OCI-LY1 (cell line): ENCODE results near the gene RASIP1.

Experiments used
- H2AFZ ChIP-seq: fragments of 200-600 bp; sonication (generic), shearing (Covaris generic); 2 replicates; pipeline ENCODE4 v1.6.0; 2014; ENCODE audit warnings: antibody characterized with exemption, mild to moderate bottlenecking, low read length
- H3F3A ChIP-seq: fragments of 200-600 bp; sonication (generic), shearing (Covaris generic); 2 replicates; pipeline ENCODE4 v1.6.0; 2014; ENCODE audit warnings: mild to moderate bottlenecking, antibody characterized with exemption, low read length, moderate library complexity; ENCODE audit not compliant: insufficient read depth
- H3K27ac ChIP-seq: fragments of 200-600 bp; sonication (generic); 2 replicates; pipeline ENCODE4 v1.5.1; 2014; ENCODE audit warnings: low read length, mixed run types, mild to moderate bottlenecking, low read depth; ENCODE audit not compliant: poor library complexity, severe bottlenecking
- H3K27me3 ChIP-seq: fragments of 200-600 bp; sonication (generic); 2 replicates; pipeline ENCODE4 v1.6.0; 2014; ENCODE audit warnings: antibody characterized with exemption, mild to moderate bottlenecking, low read length, moderate library complexity; ENCODE audit not compliant: insufficient read depth
- H3K36me3 ChIP-seq: fragments of 200-600 bp; sonication (generic); 2 replicates; pipeline ENCODE4 v1.6.1; 2014; ENCODE audit warnings: mild to moderate bottlenecking, antibody characterized with exemption, low read length, moderate library complexity, mixed read lengths; ENCODE audit not compliant: insufficient read depth
- H3K4me1 ChIP-seq: fragments of 200-600 bp; sonication (generic); 2 replicates; pipeline ENCODE4 v1.5.1; 2014; ENCODE audit warnings: mild to moderate bottlenecking, low read length, moderate library complexity; ENCODE audit not compliant: insufficient read depth, severe bottlenecking
- H3K4me2 ChIP-seq: fragments of 200-600 bp; sonication (generic), shearing (Covaris generic); 2 replicates; pipeline ENCODE4 v1.6.1; 2014; ENCODE audit warnings: low read length
- H3K4me3 ChIP-seq: fragments of 200-600 bp; sonication (generic); 2 replicates; pipeline ENCODE4 v1.5.1; 2014; ENCODE audit warnings: low read length, low read depth, mild to moderate bottlenecking, mixed read lengths; ENCODE audit not compliant: poor library complexity, severe bottlenecking
- H3K79me2 ChIP-seq: fragments of 200-600 bp; shearing (Covaris generic); 2 replicates; pipeline ENCODE4 v1.6.1; 2016; ENCODE audit warnings: mixed run types, low read length, mixed read lengths; ENCODE audit not compliant: insufficient read depth
- H3K9ac ChIP-seq: fragments of 200-600 bp; sonication (generic), shearing (Covaris generic); 2 replicates; pipeline ENCODE4 v1.6.1; 2014; ENCODE audit warnings: mild to moderate bottlenecking, low read length, mixed read lengths
- H3K9me2 ChIP-seq: fragments of 200-600 bp; sonication (generic), shearing (Covaris generic); 2 replicates; pipeline ENCODE4 v1.6.1; 2014; ENCODE audit warnings: low read depth, mild to moderate bottlenecking, low read length, mixed read lengths
- H3K9me3 ChIP-seq: fragments of 200-600 bp; shearing (Covaris generic); 2 replicates; pipeline ENCODE4 v1.6.1; 2014; ENCODE audit warnings: low read length, mixed read lengths
- H4K20me1 ChIP-seq: fragments of 200-600 bp; sonication (generic), shearing (Covaris generic); 2 replicates; pipeline ENCODE4 v1.6.0; 2016; ENCODE audit warnings: mild to moderate bottlenecking, low read length; ENCODE audit not compliant: insufficient read depth
- CTCF ChIP-seq: fragments of 200-600 bp; sonication (generic), shearing (Covaris generic); IDR thresholded peaks from 2 replicates; pipeline ENCODE4 v1.5.1; 2017; ENCODE audit warnings: mild to moderate bottlenecking, antibody characterized with exemption, low read length, moderate library complexity, mixed read lengths
- EZH2 ChIP-seq: fragments of 200-600 bp; sonication (generic), shearing (Covaris generic); IDR thresholded peaks from 2 replicates; pipeline ENCODE4 v1.8.0; 2017; ENCODE audit warnings: borderline replicate concordance, mixed run types, mild to moderate bottlenecking, antibody characterized with exemption, low read length, moderate library complexity, mixed read lengths

Gene RASIP1

GRCh38 chr19:48755084-48755641 is 14.8 kb upstream of the RASIP1 start, which contains the start of gene FGF21:
TSS of gene FGF21 (plus strand) at chr19:48755524. CDS start at chr19:48756237, 713 bp downstream.
- Histone ChIP-seq H3K4me3 (no peak within 1 kb of the TSS), H3K4me2 (no peak within 1 kb of the TSS)

GRCh38 chr19:48752496-48753365 is 12.3 kb upstream of the RASIP1 start, which contains the start of gene FUT1:
TSS of gene FUT1 (minus strand) at chr19:48752641. CDS start at chr19:48751281, 1,360 bp downstream.
- no peak within 1 kb of the TSS for H2AFZ ChIP-seq
- no peak within 1 kb of the TSS; the same call in 1 of the 2 replicates for H3K9ac ChIP-seq
- H3K79me2 ChIP-seq = no peaks in the 10 kb centered on the region
- TF ChIP-seq EZH2 (no peak), CTCF (no peak)
- H3K4me1 ChIP-seq = peaks cover 14% of the 10 kb centered on the region
- H4K20me1 ChIP-seq = no peaks in the 10 kb centered on the region
- H3K9me3 ChIP-seq = no peaks in the 10 kb centered on the region
- no peaks in the 10 kb centered on the region for H3K9me2 ChIP-seq
- H3K27ac ChIP-seq = no peak within 1 kb of the TSS
- peak within 1 kb of the TSS; percentile 54 for H3K4me3 ChIP-seq
- H3F3A ChIP-seq = no peaks in the 10 kb centered on the region
- 0 out of 2 replicates have a peak, but pooled peaks cover 4% of the 10 kb centered on the region for H3K27me3 ChIP-seq
- H3K4me2 ChIP-seq = peak within 1 kb of the TSS; percentile 55
- H3K36me3 ChIP-seq = no peaks in the 10 kb centered on the region

More at GRCh38 chr19:48755084-48755641, 14.8 kb upstream of the RASIP1 start, which contains the start of gene FGF21:
- Histone ChIP-seq H3K36me3 (no peaks in the 10 kb centered on the region), H3K9me3 (no peaks in the 10 kb centered on the region), H4K20me1 (no peaks in the 10 kb centered on the region), H3F3A (no peaks in the 10 kb centered on the region), H2AFZ (no peak within 1 kb of the TSS), H3K4me1 (peaks cover 14% of the 10 kb centered on the region), H3K9me2 (no peaks in the 10 kb centered on the region), H3K79me2 (no peaks in the 10 kb centered on the region), H3K27ac (no peak within 1 kb of the TSS), H3K27me3 (0 out of 2 replicates have a peak, but pooled peaks cover under 1% of the 10 kb centered on the region), H3K9ac (no peak within 1 kb of the TSS)
- TF ChIP-seq EZH2 (no peak), CTCF (no peak)

GRCh38 chr19:48751845-48752495 is 11.6 kb upstream of the RASIP1 start:
- Histone ChIP-seq H3K9ac (no peak overlapping the region; the same call in 1 of the 2 replicates), H2AFZ (no peak overlapping the region), H3K27me3 (0 out of 2 replicates have a peak, but pooled peaks cover 4% of the 10 kb centered on the region), H3K4me3 (peak overlapping the region; percentile 54), H3K4me2 (peak overlapping the region; percentile 55), H3K4me1 (peaks cover 18% of the 10 kb centered on the region), H3K79me2 (no peaks in the 10 kb centered on the region), H4K20me1 (no peaks in the 10 kb centered on the region), H3K9me2 (no peaks in the 10 kb centered on the region), H3K27ac (no peak overlapping the region), H3F3A (no peaks in the 10 kb centered on the region), H3K36me3 (no peaks in the 10 kb centered on the region), H3K9me3 (no peaks in the 10 kb centered on the region)
- TF ChIP-seq EZH2 = no peak
- no peak for TF ChIP-seq CTCF
